GM23338 (cell line): ENCODE results near the gene SPOPL. TPM values are rescaled to one million over a fixed set of nuclear protein-coding genes. Genes with fewer than 3 reads are reported as not detected.
"Not testable (repeated sequence)": the region's sequence is repeated elsewhere in the genome, so short reads cannot be mapped to it uniquely, and the experiment has no call there.

Experiments used
- ATAC-seq: fragments of 200-7000 bp; cut with Tn5 transposase; 3 replicates; pipeline ENCODE4 v1.9.1; 2020
- DNase-seq: peaks from one replicate; pipeline ENCODE4 v3.0.0-alpha.2; 2015; ENCODE audit warnings: low spot score
- H2AFZ ChIP-seq: fragments of 200-600 bp; sonication (generic); 2 replicates; pipeline ENCODE4 v1.8.0; 2016; ENCODE audit warnings: antibody characterized with exemption, mild to moderate bottlenecking, moderate library complexity
- H3F3A ChIP-seq: fragments of 200-600 bp; sonication (generic); replicated peaks from 2 replicates; pipeline ENCODE4 v1.8.0; 2017; ENCODE audit warnings: antibody characterized with exemption, mixed run types, low read depth
- H3K27ac ChIP-seq: fragments of 200-600 bp; sonication (generic); 2 replicates; pipeline ENCODE4 v1.6.1; 2016; ENCODE audit warnings: low read depth
- H3K27me3 ChIP-seq: fragments of 200-600 bp; sonication (generic); 2 replicates; pipeline ENCODE4 v1.8.0; 2016; ENCODE audit warnings: mild to moderate bottlenecking, mixed run types, moderate library complexity; ENCODE audit not compliant: insufficient read depth
- H3K36me3 ChIP-seq: fragments of 200-600 bp; sonication (generic); 2 replicates; pipeline ENCODE4 v1.8.0; 2016; ENCODE audit warnings: mild to moderate bottlenecking; ENCODE audit not compliant: insufficient read depth
- H3K4me1 ChIP-seq: fragments of 200-600 bp; sonication (generic); 2 replicates; pipeline ENCODE4 v1.8.0; 2016; ENCODE audit warnings: mild to moderate bottlenecking, moderate library complexity; ENCODE audit not compliant: insufficient read depth
- H3K4me2 ChIP-seq: fragments of 200-600 bp; sonication (generic); 2 replicates; pipeline ENCODE4 v1.7.1; 2017; ENCODE audit warnings: mixed run types
- H3K4me3 ChIP-seq: fragments of 200-600 bp; sonication (generic); 2 replicates; pipeline ENCODE4 v1.6.1; 2016; ENCODE audit warnings: mixed run types
- H3K79me2 ChIP-seq: fragments of 200-600 bp; sonication (generic); replicated peaks from 2 replicates; pipeline ENCODE4 v1.8.0; 2017; ENCODE audit warnings: mild to moderate bottlenecking; ENCODE audit not compliant: insufficient read depth
- H3K9me2 ChIP-seq: fragments of 200-600 bp; sonication (generic); 2 replicates; pipeline ENCODE4 v1.8.0; 2017; ENCODE audit not compliant: insufficient read depth
- H4K20me1 ChIP-seq: fragments of 200-600 bp; sonication (generic); replicated peaks from 2 replicates; pipeline ENCODE4 v1.8.0; 2017; ENCODE audit warnings: mild to moderate bottlenecking; ENCODE audit not compliant: insufficient read depth
- H3K27ac Mint-ChIP-seq: 2 replicates; pipeline ENCODE4 v1.8.0; 2020; ENCODE audit warnings: inconsistent platforms, mild to moderate bottlenecking, moderate library complexity, mixed read lengths
- H3K27me3 Mint-ChIP-seq: 3 replicates; pipeline ENCODE4 v1.8.0; 2022; ENCODE audit warnings: low read depth, mild to moderate bottlenecking, moderate library complexity, mixed read lengths, inconsistent platforms; ENCODE audit not compliant: insufficient read depth, poor library complexity
- H3K36me3 Mint-ChIP-seq: 3 replicates; pipeline ENCODE4 v1.8.0; 2021; ENCODE audit warnings: low read depth, mild to moderate bottlenecking, inconsistent platforms, moderate library complexity, mixed read lengths
- H3K4me1 Mint-ChIP-seq: 3 replicates; pipeline ENCODE4 v1.8.0; 2020; ENCODE audit warnings: mild to moderate bottlenecking, inconsistent platforms, mixed read lengths
- H3K4me3 Mint-ChIP-seq: 3 replicates; pipeline ENCODE4 v1.8.0; 2021; ENCODE audit warnings: moderate library complexity, mild to moderate bottlenecking, inconsistent platforms, mixed read lengths
- H3K9me3 Mint-ChIP-seq: 3 replicates; pipeline ENCODE4 v1.8.0; 2020; ENCODE audit warnings: moderate library complexity, mild to moderate bottlenecking, inconsistent platforms, mixed read lengths
- CREB1 ChIP-seq: fragments of 250-450 bp; sonication (Bioruptor Pico); IDR thresholded peaks from 2 replicates; pipeline ENCODE4 v1.5.0; 2020; ENCODE audit warnings: low read depth, mild to moderate bottlenecking, moderate library complexity
- CTCF ChIP-seq, 2 experiments: fragments of 200-600 bp in 1 of 2; sonication (generic) in 1 of 2; conservative IDR thresholded peaks; 2 replicates each; pipeline versions ENCODE4 v1.5.1 to v1.6.1; 2016 to 2017; ENCODE audit warnings: antibody characterized with exemption in 2 of 2, low read depth in 2 of 2, mild to moderate bottlenecking in 2 of 2, moderate library complexity in 1 of 2
- EZH2 ChIP-seq: fragments of 200-600 bp; sonication (generic); IDR thresholded peaks from one replicate; pipeline ENCODE4 v1.8.0; 2017; ENCODE audit warnings: antibody characterized with exemption, mild to moderate bottlenecking, low read depth; ENCODE audit not compliant: unreplicated experiment
- EZH2phosphoT487 ChIP-seq: fragments of 200-600 bp; sonication (generic); IDR thresholded peaks from one replicate; pipeline ENCODE4 v1.8.1; 2018; ENCODE audit warnings: antibody characterized with exemption; ENCODE audit not compliant: unreplicated experiment
- NANOG ChIP-seq: IDR thresholded peaks from 2 replicates; pipeline ENCODE4 v1.6.1; 2016; ENCODE audit warnings: antibody characterized with exemption, borderline replicate concordance
- POLR2AphosphoS5 ChIP-seq: IDR thresholded peaks from 2 replicates; pipeline ENCODE4 v1.6.1; 2016; ENCODE audit warnings: antibody characterized with exemption, low read depth
- ZNF114 ChIP-seq: fragments of 250-450 bp; sonication (Bioruptor Pico); IDR thresholded peaks from 2 replicates; pipeline ENCODE4 v1.5.0; 2020; ENCODE audit warnings: mild to moderate bottlenecking, moderate library complexity
- ZNF462 ChIP-seq: fragments of 250-450 bp; sonication (Bioruptor Pico); IDR thresholded peaks from 2 replicates; pipeline ENCODE4 v1.5.0; 2020; ENCODE audit warnings: mild to moderate bottlenecking, moderate library complexity
- polyA plus RNA-seq: library from polyadenylated mRNA; unstranded; fragments of >200 nt; fragmentation: Nextera tagmentation; extraction: Ambion mirVana; gene quantifications from 2 replicates; pipeline ENCODE4 v1.2.1, GENCODE V29; 2016
- total RNA-seq: library from RNA; depleted of rRNA; stranded (reverse); fragments of >200 nt; shearing (Covaris generic); gene quantifications from 2 replicates; pipeline ENCODE4 v1.2.3, GENCODE V29; 2014

SPOPL gene
- total and polyA plus RNA-seq, 2 experiments from 2014 or later = 4.5 to 15.4 TPM

GRCh38 chr2:138536740-138537139 lies 35.2 kb downstream of the SPOPL start (continued):
- no peak for TF ChIP-seq EZH2phosphoT487
- no peak for TF ChIP-seq CREB1
- no peak for TF ChIP-seq NANOG
- no peak for TF ChIP-seq ZNF462

GRCh38 chr2:138537170-138537915 lies 35.8 kb downstream of the SPOPL start:
- Mint-ChIP-seq H3K36me3 (peaks cover 61% of the 10 kb centered on the region), H3K27ac (peak overlapping the region; percentile 21; the same call in 1 of the 2 replicates), H3K4me3 (peak overlapping the region; percentile 2; the same call in 1 of the 3 replicates), H3K27me3 (peaks cover 3% of the 10 kb centered on the region), H3K4me1 (peaks cover 27% of the 10 kb centered on the region), H3K9me3 (peaks cover 53% of the 10 kb centered on the region)
- ATAC-seq = no peak
- H3F3A ChIP-seq = peaks cover 6% of the 10 kb centered on the region; the same call in 1 of the 2 replicates
- no peak overlapping the region for H2AFZ ChIP-seq
- H3K79me2 ChIP-seq = peaks cover 79% of the 10 kb centered on the region
- H3K27me3 ChIP-seq = no peaks in the 10 kb centered on the region
- TF ChIP-seq EZH2 (no peak), NANOG (no peak), POLR2AphosphoS5 (no peak), CTCF (conservative IDR thresholded peaks at IDR 0.05; ENCODE audit: low read depth in 2 of 2) (no peak), ZNF114 (CRISPR knock-in tag) (no peak), EZH2phosphoT487 (no peak)
- 0 out of 2 replicates have a peak overlapping the region, but pooled peaks have one; percentile 11 for H3K4me3 ChIP-seq
- peaks cover 16% of the 10 kb centered on the region for H3K36me3 ChIP-seq
- no peaks in the 10 kb centered on the region; the same call in 1 of the 2 replicates for H3K9me2 ChIP-seq
- H3K4me2 ChIP-seq = no peak overlapping the region
- no peaks in the 10 kb centered on the region for H4K20me1 ChIP-seq
- DNase-seq = no peak
- peaks cover 14% of the 10 kb centered on the region for H3K4me1 ChIP-seq
- peak overlapping the region; percentile 79; the same call in 1 of the 2 replicates for H3K27ac ChIP-seq

GRCh38 chr2:138544206-138544605 lies 42.6 kb downstream of the SPOPL start:
- H3F3A ChIP-seq, H3K4me3 ChIP-seq, ATAC-seq, H3K27me3 Mint-ChIP-seq, H3K4me1 Mint-ChIP-seq, H3K36me3 ChIP-seq, H3K4me3 Mint-ChIP-seq, H3K27me3 ChIP-seq, H3K9me2 ChIP-seq, H3K27ac Mint-ChIP-seq, H3K27ac ChIP-seq, H2AFZ ChIP-seq, H3K4me1 ChIP-seq, H4K20me1 ChIP-seq, H3K4me2 ChIP-seq, DNase-seq: not testable (repeated sequence)
- H3K79me2 ChIP-seq = peaks cover 95% of the 10 kb centered on the region
- H3K36me3 Mint-ChIP-seq = peaks cover 63% of the 10 kb centered on the region
- H3K9me3 Mint-ChIP-seq = peaks cover 59% of the 10 kb centered on the region
